SK-N-MC (cell line): ENCODE measurements around the gene HPF1.
"Not testable (repeated sequence)": the region's sequence is repeated elsewhere in the genome, so short reads cannot be mapped to it uniquely, and the experiment has no call there.

Experiments used
- DNase-seq: peaks from one replicate; pipeline ENCODE4 v3.0.0-alpha.2; 2011; ENCODE audit warnings: low read depth, low spot score
- H3K27ac ChIP-seq: fragments of 200-600 bp; sonication (generic); 2 replicates; pipeline ENCODE4 v1.5.1; 2016; ENCODE audit warnings: mixed run types
- H3K36me3 ChIP-seq: fragments of 200-600 bp; sonication (generic); 2 replicates; pipeline ENCODE4 v1.6.1; 2017; ENCODE audit warnings: antibody characterized with exemption, low read length, mixed read lengths; ENCODE audit not compliant: insufficient read depth
- H3K4me3 ChIP-seq: fragments of 200-600 bp; sonication (generic); 2 replicates; pipeline ENCODE4 v1.5.1; 2016
- H3K9ac ChIP-seq: fragments of 200-600 bp; sonication (generic); 2 replicates; pipeline ENCODE4 v1.8.0; 2017; ENCODE audit warnings: mixed run types, mixed read lengths; ENCODE audit not compliant: insufficient read length
- H3K9me3 ChIP-seq: fragments of 200-600 bp; sonication (generic); 2 replicates; pipeline ENCODE4 v1.6.1; 2017; ENCODE audit warnings: low read depth, mild to moderate bottlenecking, antibody characterized with exemption, low read length, moderate library complexity, mixed read lengths
- EZH2 ChIP-seq: fragments of 200-600 bp; sonication (generic); IDR thresholded peaks from one replicate; pipeline ENCODE4 v1.6.1; 2017; ENCODE audit warnings: antibody characterized with exemption
- FOXP2 ChIP-seq: optimal IDR thresholded peaks from 2 replicates; pipeline ENCODE3; 2011; ENCODE audit warnings: mild to moderate bottlenecking, moderate library complexity; ENCODE audit not compliant: insufficient read depth; ENCODE audit errors: extremely low read length, control extremely low read depth
- POLR2AphosphoS5 ChIP-seq: IDR thresholded peaks from 2 replicates; pipeline ENCODE4 v1.6.1; 2012; ENCODE audit warnings: mild to moderate bottlenecking, low read depth, low read length, borderline replicate concordance

The HPF1 gene

DNA sequence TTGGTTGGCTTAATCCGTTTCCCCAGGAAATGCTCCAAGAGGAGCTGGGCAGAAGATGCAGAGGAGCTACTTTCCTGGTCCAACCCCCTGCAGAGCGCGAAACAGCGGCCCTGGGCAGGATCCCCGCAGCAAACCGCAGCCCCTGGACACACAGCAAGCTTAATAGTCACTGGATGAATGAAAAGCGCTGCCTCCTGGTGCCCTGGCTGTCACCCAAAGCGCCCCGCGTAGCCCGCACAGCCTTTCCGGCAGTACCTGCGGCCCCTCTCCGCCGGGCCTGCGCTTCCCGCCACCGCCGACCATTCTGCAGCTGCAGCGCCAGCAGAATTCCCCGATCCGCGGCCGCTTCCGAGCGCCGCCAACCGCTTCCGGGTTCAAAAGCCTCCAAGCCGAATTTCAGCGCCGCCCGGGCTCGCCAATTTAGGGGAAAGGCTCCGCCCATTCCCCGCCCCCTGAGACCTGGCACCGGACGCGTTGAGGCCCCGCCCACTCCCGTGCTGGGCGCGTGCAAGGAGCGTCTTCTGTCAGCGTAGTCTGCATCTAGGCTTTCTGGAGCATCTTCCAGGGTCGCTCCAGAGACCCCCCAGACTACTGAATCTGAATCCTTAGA lies at the start of gene HPF1:
Gene HPF1 (minus strand): TSS at position 370 of the 610 bp plus-strand sequence. CDS start 67 bp downstream, at position 303.
- H3K4me3 ChIP-seq, result peak within 1 kb of the TSS; percentile 84
- H3K9me3 ChIP-seq, result no peaks in the 10 kb centered on the region
- no peak within 1 kb of the TSS for H3K27ac ChIP-seq
- peak; percentile 42 for DNase-seq
- peak; percentile 86 for TF ChIP-seq POLR2AphosphoS5
- TF ChIP-seq EZH2, result no peak
- H3K9ac ChIP-seq, result peak within 1 kb of the TSS; percentile 75
- H3K36me3 ChIP-seq, result peaks cover 11% of the 10 kb centered on the region

DNA sequence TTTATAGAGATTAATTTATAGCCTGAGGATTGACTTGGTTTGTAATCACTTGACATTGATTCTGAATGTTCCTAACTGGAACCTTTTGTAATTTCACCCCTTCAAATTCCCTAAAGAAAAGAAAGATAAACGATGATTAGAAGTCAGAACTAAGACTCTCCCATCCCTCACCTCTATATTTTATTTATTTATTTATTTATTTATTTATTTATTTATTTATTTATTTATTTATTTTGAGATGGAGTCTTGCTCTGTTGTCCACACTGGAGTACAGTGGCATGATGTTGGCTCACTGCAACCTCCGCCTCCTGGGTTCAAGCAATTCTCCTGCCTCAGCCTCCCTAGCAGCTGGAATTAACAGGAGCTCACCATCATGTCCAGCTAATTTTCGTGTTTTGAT lies 49.0 kb upstream of the HPF1 start:
- H3K4me3 ChIP-seq, DNase-seq, H3K27ac ChIP-seq, H3K9ac ChIP-seq, H3K36me3 ChIP-seq, H3K9me3 ChIP-seq: not testable (repeated sequence)

DNA sequence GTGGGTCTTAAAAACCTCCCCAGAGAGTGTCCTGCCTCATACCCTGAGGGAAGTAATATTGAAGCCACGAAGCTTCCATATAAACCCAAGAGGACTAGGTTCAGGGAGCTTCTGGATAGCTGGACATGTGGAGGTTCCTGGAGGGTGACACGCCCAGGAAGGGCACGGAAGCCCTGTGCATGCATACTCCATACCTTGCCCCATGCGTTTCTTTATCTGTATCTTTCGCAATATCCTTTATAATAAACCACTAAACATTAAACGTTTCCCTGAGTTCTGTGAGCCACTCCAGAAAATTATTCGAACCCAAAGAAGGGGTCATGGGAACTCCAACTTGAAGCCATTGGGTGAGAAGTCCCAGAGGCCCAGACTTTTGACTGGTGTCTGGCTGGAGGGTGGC lies 45.7 kb upstream of the HPF1 start:
- no peak for DNase-seq
- 0 out of 2 replicates have a peak, but pooled peaks cover 3% of the 10 kb centered on the region for H3K9me3 ChIP-seq

DNA sequence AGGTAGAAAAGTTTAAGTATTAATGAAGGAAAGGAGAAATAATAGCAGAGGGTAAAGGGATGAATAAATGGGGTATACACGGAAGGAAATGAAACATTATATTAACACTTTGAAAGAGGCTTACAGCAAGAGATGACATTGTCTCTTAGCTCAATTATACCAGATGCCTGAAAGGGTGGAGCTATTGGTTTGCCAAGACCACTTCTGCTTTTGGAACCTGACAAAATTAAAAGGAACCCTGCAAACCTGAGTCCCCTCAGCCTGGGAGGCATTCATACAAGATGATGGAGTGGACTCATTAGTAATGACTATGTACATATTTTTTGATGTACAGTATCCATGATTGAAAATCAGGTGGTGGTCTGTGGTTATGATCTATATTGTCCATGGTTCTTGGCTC lies 45.1 kb upstream of the HPF1 start:
- no peaks in the 10 kb centered on the region for H3K36me3 ChIP-seq
- H3K9me3 ChIP-seq, result 0 out of 2 replicates have a peak, but pooled peaks cover 3% of the 10 kb centered on the region
- TF ChIP-seq FOXP2, result no peak
- TF ChIP-seq POLR2AphosphoS5, result no peak
- TF ChIP-seq EZH2, result no peak
- H3K27ac ChIP-seq, result no peak overlapping the region
- H3K4me3 ChIP-seq, result no peak overlapping the region
- H3K9ac ChIP-seq, result no peak overlapping the region
- no peak for DNase-seq

More for the DNA sequence above, 45.7 kb upstream of the HPF1 start:
- H3K36me3 ChIP-seq, result no peaks in the 10 kb centered on the region
- TF ChIP-seq EZH2 (no peak), POLR2AphosphoS5 (no peak), FOXP2 (no peak)
- H3K27ac ChIP-seq, result no peak overlapping the region
- H3K4me3 ChIP-seq, result no peak overlapping the region
- H3K9ac ChIP-seq, result no peak overlapping the region

DNA sequence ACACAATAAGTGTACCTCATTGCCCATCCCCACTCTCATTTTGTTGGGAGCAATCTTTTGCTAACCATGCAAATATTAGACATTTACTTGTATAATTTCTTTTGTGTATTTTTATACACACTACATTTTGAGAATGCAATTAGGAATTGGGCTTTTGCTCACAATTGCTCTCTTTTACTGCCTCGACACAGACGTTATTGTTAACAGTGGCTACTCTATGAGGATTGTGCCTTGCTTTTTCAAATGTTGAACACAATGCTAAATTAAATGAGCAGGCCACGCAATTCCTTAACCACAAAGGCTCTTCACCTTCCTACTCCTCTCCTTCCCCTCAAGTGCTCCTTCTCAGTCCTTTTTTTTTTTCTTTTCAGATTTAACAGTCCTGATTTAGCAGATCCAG lies 42.8 kb upstream of the HPF1 start:
- H3K9ac ChIP-seq, result no peak overlapping the region
- DNase-seq, result no peak
- H3K36me3 ChIP-seq, result no peaks in the 10 kb centered on the region
- no peak for TF ChIP-seq POLR2AphosphoS5
- no peak for TF ChIP-seq FOXP2
- no peak for TF ChIP-seq EZH2
- H3K9me3 ChIP-seq, result 0 out of 2 replicates have a peak, but pooled peaks cover under 1% of the 10 kb centered on the region
- H3K4me3 ChIP-seq, result no peak overlapping the region
- H3K27ac ChIP-seq, result no peak overlapping the region

DNA sequence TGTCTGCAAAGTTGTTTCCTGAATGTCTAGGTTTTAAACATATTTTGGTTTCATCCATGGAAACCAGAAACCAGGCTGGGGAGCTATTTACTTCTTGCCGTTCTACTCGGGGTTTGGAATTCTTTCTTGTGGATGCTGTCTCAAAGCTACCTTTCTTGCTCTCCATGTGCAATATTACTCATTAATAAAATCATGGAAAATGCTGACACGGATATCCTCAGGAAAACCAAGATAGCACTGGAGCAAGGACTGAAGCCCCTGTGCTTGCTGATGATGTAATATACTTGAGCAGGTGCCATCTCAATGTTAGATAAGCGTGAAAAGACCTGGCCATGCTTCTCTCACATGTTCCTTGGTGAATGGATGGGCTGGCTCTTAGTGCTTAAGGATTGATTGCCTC lies 41.5 kb upstream of the HPF1 start:
- TF ChIP-seq POLR2AphosphoS5, result no peak
- no peaks in the 10 kb centered on the region for H3K36me3 ChIP-seq
- no peak for DNase-seq
- no peak overlapping the region for H3K4me3 ChIP-seq
- no peak overlapping the region for H3K9ac ChIP-seq
- no peaks in the 10 kb centered on the region for H3K9me3 ChIP-seq
- no peak overlapping the region for H3K27ac ChIP-seq

DNA sequence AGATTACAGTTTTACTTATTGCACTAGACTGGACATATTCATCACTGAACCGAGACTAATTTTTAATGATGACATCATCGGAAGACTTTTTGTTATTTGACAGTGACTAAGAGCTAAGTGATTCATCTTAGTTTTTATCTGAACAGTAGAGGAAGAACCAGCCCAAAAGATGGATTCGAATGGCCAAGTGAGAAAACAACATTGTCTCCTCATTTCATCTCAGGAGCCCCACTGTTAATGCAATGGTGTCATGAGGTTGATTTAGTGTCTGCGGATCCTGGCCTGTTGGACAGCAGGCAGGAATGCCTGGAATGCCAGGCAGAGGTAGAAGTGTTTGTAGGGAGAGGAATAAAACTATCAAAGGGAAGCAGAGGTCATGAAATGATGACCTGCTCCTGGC lies 37.8 kb upstream of the HPF1 start:
- no peaks in the 10 kb centered on the region for H3K36me3 ChIP-seq
- no peaks in the 10 kb centered on the region for H3K9me3 ChIP-seq
- DNase-seq, result no peak
- TF ChIP-seq EZH2 (no peak), FOXP2 (no peak), POLR2AphosphoS5 (no peak)
- no peak overlapping the region for H3K4me3 ChIP-seq
- H3K27ac ChIP-seq, result no peak overlapping the region
- H3K9ac ChIP-seq, result no peak overlapping the region

DNA sequence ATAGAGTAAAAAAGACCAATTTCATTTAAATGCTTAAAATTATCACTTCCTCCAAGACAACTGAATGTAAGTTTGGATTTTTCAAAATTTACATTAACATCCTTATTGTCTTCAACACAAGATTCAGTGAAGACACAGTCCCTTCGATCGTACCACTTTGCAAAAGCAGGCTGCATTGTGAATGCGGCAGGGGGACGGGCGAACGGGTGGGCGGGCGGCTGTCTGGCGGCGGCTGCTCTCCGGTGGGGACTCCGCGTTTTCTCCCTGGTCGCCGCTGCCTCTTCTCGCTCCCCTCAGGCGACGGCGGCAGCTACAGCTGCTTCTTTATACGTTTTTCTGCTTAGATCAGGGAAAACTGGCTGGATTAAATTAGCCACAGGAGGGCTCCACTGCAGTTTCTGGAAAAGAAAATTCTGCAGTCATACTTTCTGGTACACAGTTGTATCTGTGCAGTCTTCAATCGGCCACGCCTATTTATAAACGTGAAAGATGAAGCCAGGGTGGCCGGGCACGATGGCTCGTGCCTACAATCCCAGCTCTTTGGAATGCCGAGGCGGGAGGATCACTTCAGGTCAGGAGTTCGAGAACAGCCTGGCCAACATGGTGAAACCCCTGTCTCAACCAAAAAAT lies 33.9 kb upstream of the HPF1 start:
- Histone ChIP-seq H3K4me3 (peak overlapping the region; percentile 67), H3K27ac (no peak overlapping the region; the same call in 1 of the 2 replicates), H3K9ac (peak overlapping the region; percentile 39), H3K36me3 (no peaks in the 10 kb centered on the region), H3K9me3 (no peaks in the 10 kb centered on the region)
- peak; percentile 80 for DNase-seq
- TF ChIP-seq FOXP2 (no peak), EZH2 (no peak), POLR2AphosphoS5 (no peak)

DNA sequence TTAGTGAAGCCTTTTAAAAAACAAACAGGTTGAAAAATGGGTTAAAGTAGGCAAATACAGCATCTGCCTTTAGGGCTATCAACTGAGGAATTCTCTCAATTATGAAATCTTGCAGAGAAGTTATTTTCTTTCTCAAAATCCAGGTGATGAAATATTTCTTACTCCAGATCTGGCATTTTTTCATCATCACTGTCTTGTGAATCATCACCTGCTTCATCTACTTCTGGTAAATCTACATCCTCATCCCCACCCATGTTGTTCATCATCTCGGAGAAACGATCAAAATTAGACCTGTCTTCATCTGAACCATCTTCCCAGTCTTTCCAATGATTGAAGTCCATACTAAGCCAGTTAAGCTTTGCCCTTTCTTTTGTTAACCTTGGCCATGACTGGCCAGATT lies 33.3 kb upstream of the HPF1 start:
- no peak for DNase-seq
- Histone ChIP-seq H3K36me3 (no peaks in the 10 kb centered on the region), H3K27ac (no peak overlapping the region), H3K9me3 (no peaks in the 10 kb centered on the region), H3K9ac (no peak overlapping the region), H3K4me3 (peak overlapping the region; percentile 67)
- TF ChIP-seq POLR2AphosphoS5 (no peak), EZH2 (no peak), FOXP2 (no peak)
